Bone marrow (tissue), 2 donors: ENCODE results near the gene C1orf141.
A peak's percentile ranks its signal among the peaks of the same experiment; 100 is the strongest.
"Not testable (repeated sequence)": the region's sequence is repeated elsewhere in the genome, so short reads cannot be mapped to it uniquely, and the experiment has no call there.

Experiments used
- DNase-seq, 2 donors: peaks; one replicate each; lab custom pipeline; 2025; lab: John Stamatoyannopoulos, UW

The C1orf141 gene

DNA sequence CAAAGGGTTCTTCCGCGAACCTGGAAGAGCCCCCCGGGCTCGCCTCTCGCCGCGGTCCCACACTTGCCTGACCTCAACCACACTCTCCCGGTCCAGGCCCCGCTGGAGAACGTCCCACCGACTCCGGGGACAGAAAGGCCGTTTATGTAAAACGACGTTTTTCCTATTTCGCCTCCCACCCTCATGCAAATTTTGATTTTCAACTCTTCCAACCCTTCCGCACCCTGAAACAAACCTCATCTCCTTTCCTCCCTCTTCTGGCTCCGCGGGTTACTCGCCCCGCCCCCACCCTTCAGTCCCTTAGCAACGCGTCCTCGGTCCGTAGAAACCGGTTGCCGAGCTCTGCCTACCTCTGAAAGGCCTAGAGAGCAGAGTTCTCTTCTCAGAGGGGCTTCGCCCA is at the start of gene C1orf141:
C1orf141 (minus strand) TSS at position 276 of the 400 bp plus-strand sequence. CDS start 7,730 bp downstream, outside the sequence.
- no peak for DNase-seq

DNA sequence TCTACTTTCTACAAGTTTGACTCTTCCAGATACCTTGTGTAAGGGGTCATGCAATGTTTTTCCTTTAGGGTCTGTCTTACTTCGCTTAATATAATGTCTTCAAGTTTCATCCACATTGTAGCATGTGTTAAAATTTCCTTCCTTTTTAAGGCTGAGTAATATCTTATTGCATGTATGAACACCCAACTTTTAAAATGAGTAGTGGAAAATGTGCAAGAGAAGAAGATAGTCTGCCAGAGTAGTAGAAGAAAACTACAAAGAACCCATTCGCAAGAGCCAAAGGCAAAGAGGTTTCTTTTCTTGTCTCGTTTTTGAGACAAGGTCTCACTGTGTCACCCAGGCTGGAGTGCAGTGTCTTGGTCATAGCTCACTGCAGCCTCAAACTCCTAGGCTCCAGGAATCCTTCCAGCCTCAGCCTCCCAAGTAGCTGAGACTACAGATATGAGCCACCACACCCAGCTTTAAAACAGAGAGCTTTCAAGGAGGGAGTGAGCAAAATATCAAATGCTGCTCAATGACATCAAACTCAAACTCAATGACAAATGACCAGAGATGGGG is 40.8 kb upstream of the C1orf141 start:
- DNase-seq: no peak

DNA sequence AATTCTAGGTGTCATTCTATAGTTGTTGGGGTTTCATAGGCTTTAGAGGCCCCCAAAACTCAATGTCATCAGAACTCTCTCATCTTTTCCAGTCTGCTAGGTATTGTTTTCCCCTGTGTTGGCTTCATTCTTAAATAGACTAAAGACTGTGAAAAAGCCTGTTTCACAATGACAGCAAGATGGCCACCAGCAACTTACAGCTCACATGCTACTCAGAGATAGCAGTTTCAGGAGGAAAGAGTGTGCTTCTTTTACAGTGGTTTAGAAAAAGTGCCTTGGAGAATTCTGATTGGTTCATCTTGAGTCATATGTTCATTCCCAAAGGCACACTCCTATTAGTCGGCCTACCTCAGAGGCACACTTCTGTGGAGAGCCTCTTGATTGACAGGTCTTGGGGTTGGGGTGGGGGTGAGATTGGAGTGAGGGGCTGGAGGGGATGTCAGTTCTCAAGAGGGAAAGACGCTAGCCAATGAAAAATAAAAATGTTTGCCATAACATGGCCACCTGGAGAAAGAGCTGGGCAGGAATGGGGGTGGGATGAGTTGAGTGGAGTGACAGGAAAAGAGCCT is 40.0 kb upstream of the C1orf141 start:
- no peak for DNase-seq

DNA sequence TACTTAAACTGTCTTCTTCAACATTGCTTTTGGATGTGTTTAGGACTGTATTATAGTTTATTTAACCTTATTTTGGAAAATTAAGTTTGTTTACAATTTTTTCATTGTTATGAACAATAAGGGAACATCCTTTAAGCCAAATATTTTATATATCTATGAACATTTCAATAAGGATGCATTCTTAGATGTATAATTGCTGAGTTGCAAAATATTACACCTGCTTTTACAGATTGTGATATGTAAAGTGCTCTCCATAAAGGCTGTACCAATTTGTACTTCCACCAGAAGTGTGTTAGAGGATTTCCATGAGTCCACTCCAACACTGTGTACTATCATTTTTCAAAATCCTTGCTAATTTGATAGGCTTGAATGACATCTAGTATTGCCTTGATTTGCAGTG is 39.2 kb upstream of the C1orf141 start:
- DNase-seq: no peak

DNA sequence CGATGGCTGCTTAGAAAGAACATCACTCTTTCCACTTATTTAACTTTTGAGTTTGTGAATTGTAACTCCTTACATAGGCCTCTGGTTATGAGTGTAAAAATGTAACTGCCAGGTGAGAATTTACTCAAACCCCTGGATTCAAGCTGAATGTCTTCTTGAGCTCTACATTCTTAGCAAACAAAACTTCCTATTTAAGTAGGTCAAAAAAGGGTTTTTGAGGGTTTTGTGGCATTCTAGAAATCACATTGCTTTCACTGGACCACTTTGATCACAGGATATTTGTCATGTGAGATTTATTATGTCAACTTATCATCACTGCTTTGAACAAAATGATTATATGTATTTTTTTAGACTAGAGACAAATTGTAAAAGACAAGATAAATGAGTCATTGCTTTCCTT is 37.2 kb upstream of the C1orf141 start:
- no peak for DNase-seq

DNA sequence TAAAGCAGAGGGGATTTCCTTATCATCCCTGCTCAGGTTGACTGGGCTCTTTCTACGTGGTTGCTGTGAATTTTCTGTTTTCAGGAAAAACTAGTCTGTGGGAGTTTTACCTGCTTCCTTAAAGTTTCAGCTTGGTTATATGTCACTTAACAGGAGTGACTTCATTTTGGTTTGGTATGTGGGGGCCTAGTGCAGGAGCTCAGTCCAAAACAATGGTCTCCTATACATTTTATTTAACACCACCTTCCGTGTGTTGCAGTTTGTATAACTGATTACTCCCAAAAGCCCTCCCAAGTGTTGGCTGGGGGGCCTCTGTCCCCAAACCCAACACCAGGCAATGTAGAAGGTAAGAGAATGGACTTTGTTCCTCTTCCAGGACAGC is 36.8 kb upstream of the C1orf141 start:
- no peak for DNase-seq

DNA sequence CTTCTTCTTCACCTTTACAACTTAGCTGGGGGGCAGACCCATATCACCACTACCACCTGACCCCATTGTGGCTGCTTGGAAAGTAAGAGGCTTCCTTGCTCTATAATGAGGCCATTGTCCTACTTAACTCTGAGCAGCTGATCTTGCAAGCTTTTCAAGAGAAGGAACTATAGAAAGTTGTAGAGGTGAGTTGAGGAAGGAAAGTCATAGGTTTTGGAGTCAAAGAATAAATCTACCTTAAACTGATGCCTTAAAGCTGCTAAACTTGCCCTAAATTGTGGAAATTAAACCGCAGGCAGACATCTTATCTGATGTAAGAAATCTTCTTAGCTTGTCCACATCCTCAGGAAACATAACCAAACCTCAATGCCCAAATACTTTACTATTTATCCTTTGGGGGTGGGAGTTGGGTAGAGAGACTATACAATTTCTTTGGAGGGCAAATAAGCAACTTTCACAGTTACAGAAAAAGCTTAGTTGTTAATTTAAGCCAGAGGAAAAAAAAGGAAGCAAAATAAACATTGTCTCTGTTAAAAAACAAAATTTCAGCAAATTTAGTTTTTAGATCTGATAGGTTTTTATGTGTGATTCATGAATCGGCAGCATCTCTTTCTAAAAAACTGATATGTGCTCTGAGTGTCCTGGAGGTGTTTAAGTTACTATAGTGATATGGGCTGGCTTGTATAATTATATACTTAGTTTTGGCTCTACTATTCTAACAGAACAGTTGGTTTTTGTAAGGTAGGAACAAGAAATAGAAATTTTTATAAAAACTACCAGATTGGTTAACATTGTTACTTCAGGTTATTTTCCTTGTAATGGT is 36.2 kb upstream of the C1orf141 start:
- no peak for DNase-seq

DNA sequence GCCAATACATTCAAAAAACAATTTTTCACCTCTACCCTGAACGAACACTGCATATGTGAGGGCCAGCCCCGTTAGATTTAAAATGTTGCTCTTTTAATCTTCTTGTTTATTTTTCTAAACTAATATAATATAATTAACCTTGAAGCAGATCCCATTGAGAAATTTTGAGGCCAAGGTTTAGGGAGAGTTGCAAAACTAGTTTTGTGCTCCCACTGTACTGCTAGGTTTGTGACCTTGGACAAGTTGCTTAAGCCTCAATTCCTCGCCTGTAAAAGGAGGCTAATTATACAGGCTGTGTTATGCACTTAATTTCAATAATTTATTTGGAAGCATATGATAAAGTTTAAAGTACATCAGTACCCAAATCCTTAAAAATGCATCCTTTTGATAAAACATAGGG is 35.2 kb upstream of the C1orf141 start:
- no peak for DNase-seq

DNA sequence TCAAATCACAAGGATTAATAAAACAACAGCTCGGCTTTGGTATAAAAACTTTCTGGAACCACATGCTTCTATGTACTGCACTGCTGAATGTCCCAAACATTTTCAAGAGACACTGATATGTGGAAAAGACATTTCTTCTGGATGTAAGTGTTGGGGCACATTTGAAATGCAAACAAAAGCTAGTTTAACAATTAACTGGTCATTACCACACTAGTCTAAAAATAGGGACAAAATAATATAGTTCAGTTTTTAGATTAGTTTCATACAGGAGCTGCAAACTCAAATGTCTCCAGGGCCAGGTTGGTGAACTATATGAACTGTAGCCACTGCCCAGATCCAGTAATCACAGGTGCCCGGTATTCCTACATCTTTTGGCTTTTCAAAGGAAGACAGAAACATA is 34.7 kb upstream of the C1orf141 start:
- DNase-seq: no peak

DNA sequence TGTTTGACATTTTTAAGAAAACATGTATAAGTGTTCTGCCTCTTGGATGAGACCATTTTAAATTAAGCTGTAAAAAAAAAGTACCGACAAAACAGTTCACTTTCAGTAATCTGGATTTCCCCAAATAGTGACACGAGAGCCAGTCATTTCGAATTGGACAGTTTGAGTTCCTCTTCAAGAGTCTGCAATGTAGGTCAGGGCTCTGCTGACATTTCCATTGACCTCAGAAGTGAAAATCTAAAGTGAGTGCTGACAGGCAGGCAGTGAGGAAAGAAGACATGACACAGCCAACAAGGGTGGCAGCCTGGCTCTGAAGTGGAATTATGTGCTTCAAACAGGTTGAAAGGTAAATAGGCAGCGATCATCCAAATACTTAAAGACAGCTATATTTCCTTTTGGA is 31.4 kb upstream of the C1orf141 start, which contains the start of gene IL23R:
IL23R (plus strand) TSS at position 259 of the 400 bp plus-strand sequence. CDS start 1,667 bp downstream, outside the sequence.
- no peak for DNase-seq

DNA sequence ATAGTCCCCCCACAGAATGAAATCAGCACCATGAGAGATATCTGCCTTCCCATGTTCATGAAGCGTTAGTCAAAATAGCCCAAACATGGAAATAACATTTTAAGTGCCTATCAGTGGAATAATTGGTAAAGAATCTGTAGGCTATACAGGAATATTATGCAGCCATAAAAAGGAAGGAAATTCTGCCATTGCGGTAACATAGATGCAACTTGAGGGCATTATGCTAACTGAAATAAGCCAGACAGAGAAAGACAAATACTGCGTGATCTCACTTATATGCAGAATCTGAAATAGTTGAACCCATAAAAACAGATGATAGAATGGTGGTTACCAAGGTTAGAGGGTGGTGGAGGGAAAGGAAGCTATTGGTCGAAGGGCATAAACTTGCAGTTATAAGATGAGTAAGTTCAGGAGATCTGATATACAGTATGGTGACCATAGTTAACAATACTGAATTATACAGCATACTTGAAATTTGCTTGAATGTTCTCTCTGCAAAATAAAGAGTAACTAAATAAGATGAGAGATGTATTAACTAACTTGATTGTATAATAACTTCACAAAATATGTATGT is 30.8 kb upstream of the C1orf141 start:
- no peak for DNase-seq

DNA sequence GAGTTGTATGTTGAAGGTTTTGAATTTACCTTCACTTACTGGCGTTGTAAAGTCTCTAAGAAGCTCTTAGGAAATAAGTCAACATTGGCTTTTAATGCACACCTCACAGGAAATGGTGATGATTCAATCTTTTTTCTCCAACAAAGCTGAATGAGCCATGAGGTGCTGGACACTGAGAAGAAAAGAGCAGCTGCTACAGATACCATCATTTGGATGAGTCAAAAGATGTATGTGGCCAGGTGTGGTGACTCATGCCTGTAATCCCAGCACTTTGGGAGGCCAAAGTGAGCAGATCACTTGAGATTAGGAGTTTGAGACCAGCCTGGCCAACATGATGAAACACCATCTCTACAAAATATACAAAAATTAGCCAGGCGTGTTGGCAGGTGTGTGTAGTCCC is 28.2 kb upstream of the C1orf141 start:
- DNase-seq: no peak

DNA sequence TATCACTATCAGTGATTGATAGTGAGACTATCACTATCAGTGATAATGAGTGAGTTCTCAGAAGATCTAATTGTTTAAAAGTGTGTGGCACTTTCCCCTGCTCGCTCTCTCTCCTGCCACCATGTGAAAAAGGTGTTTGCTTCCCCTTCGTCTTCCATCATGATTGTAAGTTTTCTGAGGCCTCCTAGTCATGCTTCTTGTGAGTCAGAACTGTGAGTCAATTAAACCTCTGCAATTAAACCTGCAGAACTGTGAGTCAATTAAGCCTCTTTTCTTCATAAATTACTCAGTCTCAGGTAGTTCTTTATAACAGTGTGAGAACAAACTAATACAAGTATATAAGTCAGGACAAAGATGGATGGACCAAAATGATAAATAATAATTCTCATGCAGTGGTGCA is 24.5 kb upstream of the C1orf141 start:
- DNase-seq: no peak

DNA sequence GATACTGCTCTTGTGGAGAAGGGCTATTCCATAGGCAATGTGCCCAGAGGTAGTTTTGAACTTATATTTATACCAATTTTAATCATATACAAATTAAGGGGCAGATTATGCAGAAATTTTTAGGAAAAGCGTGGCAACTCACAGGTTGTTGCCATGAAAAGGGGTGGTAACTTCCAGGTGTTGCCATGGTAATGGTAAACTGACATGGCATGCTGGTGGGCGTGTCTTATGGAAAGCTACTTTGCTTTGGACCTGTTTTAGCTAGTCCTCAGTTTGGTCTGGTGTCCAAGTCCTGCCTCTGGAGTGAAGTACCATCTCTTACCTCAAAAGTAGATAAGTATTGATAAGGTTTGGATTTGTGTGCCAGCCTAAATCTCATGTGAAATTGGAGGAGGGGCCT is 23.6 kb upstream of the C1orf141 start:
- no peak for DNase-seq

DNA sequence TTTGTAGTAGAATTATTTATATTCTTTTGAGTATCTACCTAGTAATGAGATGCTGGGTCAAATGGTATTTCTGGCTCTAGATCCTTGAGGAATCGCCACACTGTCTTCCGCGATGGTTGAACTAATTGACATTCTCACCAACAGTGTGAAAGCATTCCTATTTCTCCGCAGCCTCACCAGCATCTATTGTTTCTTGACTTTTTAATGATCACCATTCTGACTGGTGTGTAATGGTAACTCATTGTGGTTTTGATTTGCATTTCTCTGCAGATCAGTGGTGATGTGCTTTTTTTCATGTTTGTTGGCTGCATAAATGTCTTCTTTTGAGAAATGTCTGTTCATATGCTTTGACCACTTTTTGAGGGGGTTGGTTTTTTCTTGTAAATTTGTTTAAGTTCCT is 16.2 kb upstream of the C1orf141 start:
- DNase-seq: no peak

DNA sequence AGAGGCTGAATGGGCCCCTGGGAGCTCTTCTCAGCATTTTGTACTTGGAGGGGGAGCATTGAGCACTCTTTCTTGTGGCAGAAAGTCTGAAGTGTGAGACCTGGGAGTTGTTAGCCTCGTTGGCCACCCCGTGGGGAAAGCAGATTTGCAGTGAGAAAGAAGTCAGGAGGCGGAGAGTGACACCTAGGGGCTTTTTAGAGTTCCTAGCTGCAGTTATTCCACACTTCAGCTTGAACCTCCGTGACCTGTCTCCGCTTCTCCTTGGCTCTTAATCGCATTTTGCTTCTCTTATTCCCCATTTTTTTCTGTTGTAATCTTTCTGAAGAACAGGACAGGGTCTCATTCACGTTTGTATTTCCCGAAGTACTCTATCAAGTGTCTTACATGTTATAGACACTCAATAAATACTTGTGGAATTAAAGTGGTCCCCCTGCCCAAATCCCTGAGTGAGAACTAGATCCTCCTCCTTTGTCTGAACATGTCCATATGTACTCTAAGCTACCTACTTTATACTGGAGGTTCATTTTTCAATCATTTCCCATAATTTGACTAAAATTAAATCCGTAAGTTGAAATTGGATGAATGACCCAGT is 14.5 kb upstream of the C1orf141 start:
- peak in 1 of 2 donors; percentile 64 for DNase-seq

DNA sequence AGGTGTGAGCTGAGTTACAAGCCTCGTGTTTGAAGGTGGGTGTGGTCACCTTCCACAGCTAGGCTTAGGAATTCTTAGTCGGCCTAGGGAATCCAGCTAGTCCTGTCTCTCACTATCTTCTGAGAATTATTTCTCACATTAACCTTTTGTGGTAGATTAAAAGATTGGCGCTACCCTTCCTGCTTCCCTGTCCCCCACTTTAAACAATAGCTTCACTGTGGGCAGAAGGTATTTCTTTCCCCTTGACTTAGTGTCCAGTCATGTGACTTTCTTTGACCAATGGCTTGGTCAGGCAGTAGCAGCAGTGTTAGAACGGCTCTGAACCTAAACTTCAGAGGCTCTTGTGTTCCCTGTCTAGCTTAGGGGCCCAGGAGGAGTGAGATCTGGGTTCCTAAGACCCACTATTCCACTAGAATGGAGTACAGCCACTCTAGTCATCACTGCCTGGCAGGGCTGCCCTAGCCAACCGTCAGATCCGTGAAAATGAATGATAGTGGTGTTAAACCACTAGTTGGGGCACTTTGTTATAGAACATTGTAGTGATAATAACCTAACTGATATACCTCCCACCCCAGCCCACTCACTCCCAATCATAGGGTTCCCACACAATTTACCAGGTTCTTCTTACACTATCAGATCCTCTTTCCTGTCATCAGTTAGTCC is 13.9 kb upstream of the C1orf141 start:
- no peak for DNase-seq

DNA sequence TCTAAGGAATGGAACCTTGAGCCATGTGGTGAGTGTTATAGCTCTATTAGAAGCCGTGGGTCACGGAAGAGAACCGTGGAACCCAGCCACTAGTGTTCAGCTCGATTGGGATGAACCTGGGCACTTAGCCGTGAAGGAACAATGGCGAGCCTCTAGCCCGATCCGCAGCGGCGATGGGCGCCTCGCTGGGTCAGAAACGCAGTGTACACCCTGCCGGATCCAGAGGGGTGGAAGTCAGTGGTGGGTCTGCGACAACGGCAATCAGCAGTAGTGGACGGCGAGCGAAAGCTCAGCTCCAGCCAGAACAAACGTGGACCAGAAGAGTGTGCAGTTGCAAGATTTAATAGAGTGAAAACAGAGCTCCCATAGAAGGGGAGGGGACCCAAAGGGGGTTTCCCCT is 13.2 kb upstream of the C1orf141 start:
- DNase-seq: not testable (repeated sequence)

DNA sequence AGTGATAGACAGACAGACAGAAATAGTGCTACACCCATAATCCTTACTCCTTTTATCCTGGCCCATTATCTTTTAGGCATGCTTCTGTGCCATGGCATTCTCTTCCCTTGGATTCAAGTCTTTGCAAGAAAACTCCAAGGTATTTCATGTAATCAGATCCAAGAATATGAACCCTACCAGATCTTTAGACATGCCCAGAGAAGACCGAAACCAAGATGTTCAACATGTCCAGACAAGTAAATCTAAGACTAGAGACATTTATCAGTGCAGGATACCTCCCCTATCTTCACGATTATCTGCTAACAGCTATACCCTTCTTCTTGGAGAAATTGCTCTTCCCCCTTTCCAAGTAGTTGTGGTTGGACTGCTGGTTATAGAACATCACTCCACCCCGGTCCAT is 11.8 kb upstream of the C1orf141 start:
- DNase-seq: no peak

DNA sequence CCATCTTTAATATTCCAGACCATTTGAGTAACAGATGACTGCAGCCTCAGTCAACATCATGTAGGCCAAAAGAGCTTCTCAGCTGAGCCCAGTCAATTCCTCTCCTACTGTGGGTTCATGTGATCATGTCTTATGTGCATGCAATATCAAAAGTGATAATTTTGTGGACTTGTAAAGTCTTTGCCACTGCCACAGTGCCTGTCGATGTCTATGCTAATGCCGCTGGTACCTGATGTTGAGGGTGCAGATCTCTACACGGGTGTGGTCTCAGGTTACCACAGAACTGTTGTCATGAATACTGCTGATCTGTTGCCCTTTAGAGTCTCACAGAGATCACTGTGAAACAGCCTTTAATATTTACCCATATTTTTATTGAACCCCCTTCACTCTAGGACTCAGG is 11.3 kb upstream of the C1orf141 start:
- no peak for DNase-seq

DNA sequence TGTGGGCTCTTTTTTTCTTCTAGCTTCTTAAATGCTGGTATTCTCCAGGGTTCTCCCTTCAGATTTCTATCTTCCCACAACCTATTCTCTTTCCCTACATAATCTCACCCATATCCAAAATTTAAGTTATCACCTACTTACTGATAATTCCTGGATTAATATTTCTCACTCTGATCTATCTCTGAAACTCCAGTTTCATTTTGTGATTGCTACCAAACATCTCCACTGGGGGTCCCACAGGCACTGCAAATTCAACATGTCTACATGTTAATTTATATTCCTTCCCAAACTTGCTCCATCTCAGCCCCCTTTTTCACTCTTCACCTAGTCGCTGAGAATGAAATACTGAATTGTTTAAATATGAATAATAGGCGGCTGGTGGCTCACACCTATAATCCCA is 9.9 kb upstream of the C1orf141 start:
- no peak for DNase-seq

DNA sequence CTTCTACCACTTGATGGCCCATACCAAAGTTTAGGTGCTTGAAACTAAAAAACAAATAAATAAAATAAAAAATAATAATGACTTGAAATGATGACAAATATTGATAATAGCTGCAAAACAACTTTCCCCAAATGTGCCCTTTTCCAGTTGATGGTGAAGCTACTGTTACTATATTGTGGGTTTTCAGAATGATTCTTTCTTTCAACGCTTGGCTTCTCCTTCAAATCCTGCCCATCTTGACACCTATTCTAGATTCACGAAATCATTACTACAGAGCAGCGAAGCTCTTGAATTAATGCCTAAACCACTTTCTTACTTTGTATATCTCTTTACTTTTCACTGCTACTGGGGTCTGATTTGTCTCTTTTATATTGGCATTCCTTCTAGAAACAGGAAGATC is 9.2 kb upstream of the C1orf141 start:
- DNase-seq: no peak
